Erythroblast (primary cell): ENCODE data around the gene EIPR1.

ENCODE experiments used
- GATA1 ChIP-seq: IDR thresholded peaks from 2 replicates; pipeline ENCODE4 v1.6.1; 2011; ENCODE audit warnings: low read depth, mild to moderate bottlenecking, control low read depth, low read length, moderate library complexity
- POLR2A ChIP-seq: IDR thresholded peaks from 2 replicates; pipeline ENCODE4 v1.6.1; 2011; ENCODE audit warnings: mild to moderate bottlenecking, low read length

GRCh38 chr2:3388412-3388738 is 10.8 kb upstream of the EIPR1 start:
- TF ChIP-seq POLR2A: no peak
- no peak for TF ChIP-seq GATA1
